GM13976 (cell line): Measurements from ENCODE around the gene UNKL.

Experiments
- DNase-seq: peaks from one replicate; pipeline ENCODE4 v3.0.0; 2012; ENCODE audit warnings: low spot score
- CTCF ChIP-seq: IDR thresholded peaks from 2 replicates; pipeline ENCODE4 v1.5.1; 2012; ENCODE audit warnings: borderline replicate concordance, mild to moderate bottlenecking; ENCODE audit not compliant: insufficient read depth; ENCODE audit errors: extremely low read depth, missing control alignments, control extremely low read depth
- in situ Hi-C: fragments of 300-500 bp; cut with MboI; formaldehyde crosslinking; loops from one replicate; pipeline ENCODE4 v1.12.0; 2022; ENCODE audit warnings: low sequenced_read_pairs, mixed read lengths, inconsistent platforms; ENCODE audit not compliant: unreplicated experiment

The UNKL gene

GRCh38 chr16:1371054-1371978 lies 43.2 kb downstream of the UNKL start:
- in situ Hi-C loops, result no loop called here
- no peak for TF ChIP-seq CTCF
- DNase-seq, result no peak

- in situ Hi-C loops, result no loop called here
- DNase-seq, result no peak
- no peak for TF ChIP-seq CTCF
These were observed 46.9 kb downstream of the UNKL start for GRCh38 chr16:1367486-1368174.

GRCh38 chr16:1366712-1367299 lies 47.7 kb downstream of the UNKL start:
- in situ Hi-C loops, result no loop called here
- DNase-seq, result no peak
- no peak for TF ChIP-seq CTCF

GRCh38 chr16:1366060-1366711 lies 48.3 kb downstream of the UNKL start:
- no peak for DNase-seq
- TF ChIP-seq CTCF, result no peak
- in situ Hi-C loops, result no loop called here

GRCh38 chr16:1364510-1364909 lies 50.0 kb downstream of the UNKL start:
- TF ChIP-seq CTCF, result no peak
- in situ Hi-C loops, result no loop called here
- DNase-seq, result no peak

GRCh38 chr16:1363501-1364041 lies 50.9 kb downstream of the UNKL start:
- TF ChIP-seq CTCF, result peak; percentile 91
- DNase-seq, result peak; percentile 91
- in situ Hi-C loops, result no loop called here
